ENCODE data around the gene CLDN15. TPM values are rescaled to one million over a fixed set of nuclear protein-coding genes. Genes with fewer than 3 reads are reported as not detected.

The CLDN15 gene
- total and polyA plus RNA-seq, 11 donors: 1.4 to 37.6 (median 2.2) TPM

- no peak for TF ChIP-seq POLR2A (IDR thresholded peaks at IDR 0.05)
- no peak for TF ChIP-seq CTCF (IDR thresholded peaks at IDR 0.05)
- H3K4me3 ChIP-seq: no peak overlapping the region
Observed at GRCh38 chr7:101248276-101248675, 10.7 kb upstream of the CLDN15 start.

GRCh38 chr7:101245147-101245668, 7.6 kb upstream of the CLDN15 start:
- peak in 1 of 5 donors; percentile 42 for DNase-seq

More at GRCh38 chr7:101248276-101248675, 10.7 kb upstream of the CLDN15 start:
- Histone ChIP-seq H3K27ac (no peak overlapping the region), H3K27me3 (no peaks in the 10 kb centered on the region), H3K4me1 (peaks cover 5 to 45% (median 35%) of the 10 kb centered on the region in 12 donors), H3K9me3 (no peaks in the 10 kb centered on the region), H3K36me3 (peaks cover 0 to 32% (median 16%) of the 10 kb centered on the region in 9 donors)
- DNase-seq: no peak
- 94 to 97% (median 95%) methylated on average over 5 of the region's 5 CpGs for WGBS, 4 donors
- ATAC-seq: no peak
- intact Hi-C loops (cut with DNase I): loop anchor here in 1 of 10 donors (10.0 kb wide), 1 partner anchor 363 kb away; the partner anchor contains the start of gene UFSP1

GRCh38 chr7:101244375-101245146, 7.0 kb upstream of the CLDN15 start, which contains the start of gene FIS1:
Gene FIS1 (minus strand): TSS chr7:101245081. CDS start chr7:101245004, 77 bp downstream.
- DNase-seq: peak; percentile 94 to 97 (median 95)
- H3K4me3 ChIP-seq: peak within 1 kb of the TSS; percentile 66 to 95 (median 82)
- H3K27me3 ChIP-seq: no peaks in the 10 kb centered on the region
- peak; percentile 98 to 99 (median 98) for ATAC-seq
- peaks cover 5 to 55% (median 37%) of the 10 kb centered on the region in 12 donors for H3K4me1 ChIP-seq
- TF ChIP-seq CTCF (IDR thresholded peaks at IDR 0.05) (peak in 11 of 12 donors; percentile 15 to 99 (median 93)), POLR2A (IDR thresholded peaks at IDR 0.05) (peak; percentile 43 to 85)
- H3K27ac ChIP-seq: peak within 1 kb of the TSS; percentile 84 to 99 (median 95)
- no peaks in the 10 kb centered on the region for H3K9me3 ChIP-seq
- peaks cover 0 to 51% (median 28%) of the 10 kb centered on the region in 9 donors for H3K36me3 ChIP-seq
- 0 to 2% (median 0%) methylated on average over 30 to 45 of the region's 45 CpGs for WGBS, 4 donors
- intact Hi-C loops (cut with DNase I): loop anchor here in 7 of 10 donors (1.0 to 10.0 kb wide), 5 partner anchors 8 to 360 kb away; partner anchors contain the start of genes PLOD3 (in 4 of the 7), ZNHIT1 (in 2 of the 7) and UFSP1 (in 1 of the 7)

More at GRCh38 chr7:101245147-101245668, 7.6 kb upstream of the CLDN15 start:
- ATAC-seq: no peak
- WGBS, 4 donors: 25 to 45% (median 33%) methylated on average over 23 to 32 of the region's 32 CpGs
- intact Hi-C loops (cut with DNase I): loop anchor here in 4 of 10 donors (2.0 to 10.0 kb wide), 3 partner anchors 26 to 360 kb away; partner anchors contain the start of genes ZNHIT1 (in 2 of the 4), PLOD3 (in 1 of the 4) and UFSP1 (in 1 of the 4)
- H3K27me3 ChIP-seq: no peaks in the 10 kb centered on the region
- no peak for TF ChIP-seq CTCF (IDR thresholded peaks at IDR 0.05)
- TF ChIP-seq POLR2A (IDR thresholded peaks at IDR 0.05): no peak
- peaks cover 0 to 49% (median 26%) of the 10 kb centered on the region in 9 donors for H3K36me3 ChIP-seq
- H3K4me3 ChIP-seq: peak overlapping the region; percentile 66 to 95 (median 82)
- peaks cover 5 to 51% (median 34%) of the 10 kb centered on the region in 12 donors for H3K4me1 ChIP-seq
- H3K27ac ChIP-seq: peak overlapping the region; percentile 84 to 99 (median 95)
- no peaks in the 10 kb centered on the region for H3K9me3 ChIP-seq
